Measurements from ENCODE around the gene ISG15.
"Not testable (repeated sequence)": the region's sequence is repeated elsewhere in the genome, so short reads cannot be mapped to it uniquely, and the experiment has no call there.

The ISG15 gene

DNA sequence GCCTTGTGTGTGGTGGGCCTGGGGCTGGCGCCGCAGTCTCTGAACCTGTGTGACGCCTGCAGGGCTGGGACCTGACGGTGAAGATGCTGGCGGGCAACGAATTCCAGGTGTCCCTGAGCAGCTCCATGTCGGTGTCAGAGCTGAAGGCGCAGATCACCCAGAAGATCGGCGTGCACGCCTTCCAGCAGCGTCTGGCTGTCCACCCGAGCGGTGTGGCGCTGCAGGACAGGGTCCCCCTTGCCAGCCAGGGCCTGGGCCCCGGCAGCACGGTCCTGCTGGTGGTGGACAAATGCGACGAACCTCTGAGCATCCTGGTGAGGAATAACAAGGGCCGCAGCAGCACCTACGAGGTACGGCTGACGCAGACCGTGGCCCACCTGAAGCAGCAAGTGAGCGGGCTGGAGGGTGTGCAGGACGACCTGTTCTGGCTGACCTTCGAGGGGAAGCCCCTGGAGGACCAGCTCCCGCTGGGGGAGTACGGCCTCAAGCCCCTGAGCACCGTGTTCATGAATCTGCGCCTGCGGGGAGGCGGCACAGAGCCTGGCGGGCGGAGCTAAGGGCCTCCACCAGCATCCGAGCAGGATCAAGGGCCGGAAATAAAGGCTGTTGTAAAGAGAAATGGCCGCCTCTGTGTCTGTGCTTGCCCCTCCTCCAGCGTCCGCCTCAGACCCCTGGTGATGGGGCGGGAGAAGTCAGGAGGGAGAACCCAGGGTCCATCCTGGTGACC, 788 bp downstream of the ISG15 start:
- peak; percentile 27 for DNase-seq (ENCODE audit: low spot score)

DNA sequence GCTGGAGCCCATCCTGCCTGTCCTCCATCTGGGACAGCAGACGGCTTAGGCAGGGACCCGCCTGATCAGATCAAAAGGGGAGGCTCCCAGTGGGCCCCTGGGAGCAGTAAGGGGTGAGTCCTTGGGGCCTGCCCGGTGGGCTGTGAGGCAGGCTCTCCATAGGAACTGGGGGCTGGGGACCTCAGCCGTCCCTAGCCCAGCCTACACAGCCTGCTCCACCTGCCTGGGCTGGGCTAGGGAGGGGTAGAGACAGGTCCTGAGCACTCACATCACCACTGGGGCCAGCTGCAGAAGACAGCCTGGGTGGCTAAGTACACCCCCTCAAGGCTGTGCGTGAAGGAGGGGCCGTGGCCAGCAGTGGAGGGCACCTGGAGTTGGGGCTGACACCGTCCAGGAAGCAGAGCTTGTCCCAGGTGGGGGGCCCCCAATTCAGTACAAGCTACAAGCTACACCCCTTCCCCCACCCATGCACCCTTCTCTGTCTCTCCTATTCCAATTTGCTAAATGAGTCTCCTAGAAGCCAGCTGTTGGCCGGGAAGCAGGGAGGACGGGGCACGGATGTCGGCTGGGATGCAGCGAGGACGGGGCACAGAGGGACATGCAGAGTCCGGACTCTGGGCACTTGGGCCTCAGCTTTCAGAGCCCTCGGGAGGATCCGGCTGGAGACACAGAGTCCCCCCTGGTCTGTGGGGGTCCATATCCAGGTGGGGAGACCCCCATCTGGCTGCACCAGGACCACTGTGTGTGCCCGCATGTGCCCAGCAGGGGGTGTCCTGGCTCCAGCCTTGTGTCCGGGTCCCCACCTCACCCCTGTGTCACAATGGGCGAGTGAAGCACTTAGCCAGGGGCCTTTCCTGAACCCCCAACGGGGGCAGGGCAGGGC, 1.7 kb downstream of the ISG15 start:
- no peak for DNase-seq (ENCODE audit: low spot score)

DNA sequence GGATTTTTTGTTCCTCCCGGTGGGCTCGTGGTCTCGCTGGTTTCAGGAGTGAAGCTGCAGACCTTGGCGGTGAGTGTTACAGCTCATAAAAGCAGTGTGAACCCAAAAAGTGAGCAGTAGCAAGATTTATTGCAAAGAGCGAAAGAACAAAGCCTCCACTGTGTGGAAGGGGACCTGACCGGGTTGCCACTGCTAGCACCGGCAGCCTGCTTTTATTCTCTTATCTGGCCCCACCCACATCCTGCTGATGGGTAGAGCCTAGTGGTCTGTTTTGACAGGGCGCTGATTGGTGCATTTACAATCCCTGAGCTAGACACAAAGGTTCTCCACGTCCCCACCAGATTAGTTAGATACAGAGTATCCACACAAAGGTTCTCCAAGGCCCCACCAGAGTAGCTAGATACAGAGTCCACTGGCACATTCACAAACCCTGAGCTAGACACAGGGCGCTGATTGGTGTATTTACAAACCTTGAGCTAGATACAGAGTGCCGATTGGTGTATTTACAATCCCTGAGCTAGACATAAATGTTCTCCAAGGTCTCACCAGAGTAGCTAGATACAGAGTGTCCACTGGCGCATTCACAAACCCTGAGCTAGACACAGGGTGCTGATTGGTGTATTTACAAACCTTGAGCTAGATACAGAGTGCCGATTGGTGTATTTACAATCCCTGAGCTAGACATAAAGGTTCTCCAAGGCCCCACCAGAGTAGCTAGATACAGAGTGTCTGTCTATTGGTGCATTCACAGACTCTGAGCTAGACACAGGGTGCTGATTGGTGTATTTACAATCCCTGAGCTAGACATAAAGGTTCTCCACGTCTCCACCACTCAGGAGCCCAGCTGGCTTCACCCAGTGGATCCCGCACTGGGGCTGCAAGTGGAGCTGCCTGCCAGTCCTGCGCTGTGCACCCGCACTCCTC, 4.4 kb downstream of the ISG15 start:
- not testable (repeated sequence) for DNase-seq (ENCODE audit: low spot score)

DNA sequence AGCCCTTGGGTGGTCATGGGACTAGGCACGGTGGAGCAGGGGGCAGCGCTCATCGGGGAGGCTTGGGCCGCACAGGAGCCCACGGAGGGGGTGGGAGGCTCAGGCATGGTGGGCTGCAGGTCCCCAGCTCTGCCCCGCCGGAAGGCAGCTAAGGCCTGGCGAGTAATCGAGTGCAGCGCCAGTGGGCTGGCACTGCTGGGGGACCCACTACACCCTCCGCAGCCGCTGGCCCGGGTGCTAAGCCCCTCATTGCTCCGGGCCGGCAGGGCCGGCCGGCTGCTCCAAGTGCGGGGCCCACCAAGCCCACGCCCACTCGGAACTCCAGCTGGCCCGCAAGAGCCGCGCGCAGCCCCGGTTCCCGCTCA, 5.0 kb downstream of the ISG15 start:
- DNase-seq (ENCODE audit: low spot score), result not testable (repeated sequence)

DNA sequence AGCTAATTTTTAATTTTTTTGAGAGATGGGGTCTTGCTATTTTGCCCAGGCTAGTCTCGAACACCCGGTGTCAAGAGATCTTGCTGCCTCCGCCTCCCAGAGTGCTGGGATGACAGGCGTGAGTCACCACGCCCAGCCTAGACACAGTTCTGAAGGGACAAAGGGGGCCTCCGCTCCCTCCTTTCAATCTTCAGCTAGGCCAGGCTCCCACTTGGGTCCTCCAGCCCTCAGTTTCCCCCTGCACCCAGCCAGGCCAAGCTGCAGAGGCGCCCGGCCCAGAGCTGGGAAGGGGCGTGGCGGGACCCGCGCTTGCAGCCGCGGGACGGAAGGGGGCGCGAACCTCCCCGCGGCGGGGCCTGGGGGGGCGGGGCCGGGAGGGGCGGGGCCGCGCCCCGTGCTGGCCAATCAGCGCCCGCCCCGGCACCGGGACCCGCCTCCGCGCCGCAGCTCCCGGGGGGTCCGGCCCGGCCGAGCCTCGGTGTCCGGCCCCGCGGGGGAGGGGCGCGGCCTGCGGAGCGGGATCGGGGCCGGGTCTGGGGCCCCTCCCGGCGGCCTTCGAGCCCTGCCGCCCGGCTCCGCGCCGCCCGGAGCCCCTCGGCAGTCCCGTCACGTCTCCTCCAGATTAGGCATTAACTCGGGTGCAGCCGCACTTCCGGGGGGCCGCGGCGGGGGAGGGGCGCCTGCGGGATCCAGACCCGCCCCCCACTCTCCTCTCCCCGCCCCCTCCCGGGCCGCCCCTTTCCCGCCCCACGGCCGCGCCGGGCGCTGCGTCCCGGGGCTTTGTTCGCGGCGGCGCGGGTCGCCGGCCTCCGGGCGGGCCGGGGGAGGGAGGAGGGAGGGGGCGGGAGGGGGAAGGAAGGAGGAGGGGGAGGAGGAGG, 6.1 kb downstream of the ISG15 start:
- DNase-seq (ENCODE audit: low spot score), result peak; percentile 72

DNA sequence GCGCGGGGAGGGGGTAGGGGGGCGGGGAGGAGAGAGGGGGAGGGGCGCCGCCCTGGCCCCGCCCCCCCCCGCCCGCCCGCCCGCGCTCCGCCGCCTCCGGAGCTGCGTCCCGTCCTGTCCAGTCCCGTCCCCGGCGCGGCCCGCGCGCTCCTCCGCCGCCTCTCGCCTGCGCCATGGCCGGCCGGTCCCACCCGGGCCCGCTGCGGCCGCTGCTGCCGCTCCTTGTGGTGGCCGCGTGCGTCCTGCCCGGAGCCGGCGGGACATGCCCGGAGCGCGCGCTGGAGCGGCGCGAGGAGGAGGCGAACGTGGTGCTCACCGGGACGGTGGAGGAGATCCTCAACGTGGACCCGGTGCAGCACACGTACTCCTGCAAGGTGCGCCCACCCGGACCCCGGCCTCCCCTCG, 6.7 kb downstream of the ISG15 start, which contains the start of gene AGRN:
TSS of gene AGRN (plus strand) at position 121 of the 405 bp plus-strand sequence. CDS start at position 174, 53 bp downstream.
- DNase-seq (ENCODE audit: low spot score), result no peak

DNA sequence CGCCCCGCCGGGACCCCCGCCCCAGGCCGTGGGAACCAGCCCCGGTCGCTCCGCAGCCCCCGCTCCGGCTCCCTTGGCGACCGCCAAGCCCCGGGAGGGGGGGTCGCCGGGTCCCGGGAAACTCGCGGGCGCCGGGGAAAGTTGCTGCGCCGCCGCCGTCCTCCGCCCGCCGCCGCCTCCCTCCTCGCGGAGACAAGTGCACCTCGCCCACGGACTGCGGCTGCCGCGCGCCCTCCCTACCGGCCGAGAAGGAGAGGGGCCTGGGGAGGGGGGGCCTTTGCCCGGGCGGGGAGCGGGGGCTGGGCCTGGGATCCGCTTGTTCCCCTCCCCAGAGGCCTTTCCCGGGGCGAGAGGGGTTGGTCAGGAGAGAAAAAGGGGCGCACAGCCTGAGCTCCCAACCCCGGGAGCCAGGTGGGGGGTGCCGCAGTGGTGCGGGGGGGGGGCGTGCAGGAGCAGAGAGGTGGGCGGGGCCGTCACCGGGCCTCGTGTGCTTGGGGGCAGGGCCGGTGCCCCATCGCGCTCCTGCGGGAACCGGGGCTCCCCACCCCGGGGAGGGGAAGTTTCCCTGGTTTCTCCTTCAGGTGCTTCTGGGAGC, 7.2 kb downstream of the ISG15 start:
- no peak for DNase-seq (ENCODE audit: low spot score)

DNA sequence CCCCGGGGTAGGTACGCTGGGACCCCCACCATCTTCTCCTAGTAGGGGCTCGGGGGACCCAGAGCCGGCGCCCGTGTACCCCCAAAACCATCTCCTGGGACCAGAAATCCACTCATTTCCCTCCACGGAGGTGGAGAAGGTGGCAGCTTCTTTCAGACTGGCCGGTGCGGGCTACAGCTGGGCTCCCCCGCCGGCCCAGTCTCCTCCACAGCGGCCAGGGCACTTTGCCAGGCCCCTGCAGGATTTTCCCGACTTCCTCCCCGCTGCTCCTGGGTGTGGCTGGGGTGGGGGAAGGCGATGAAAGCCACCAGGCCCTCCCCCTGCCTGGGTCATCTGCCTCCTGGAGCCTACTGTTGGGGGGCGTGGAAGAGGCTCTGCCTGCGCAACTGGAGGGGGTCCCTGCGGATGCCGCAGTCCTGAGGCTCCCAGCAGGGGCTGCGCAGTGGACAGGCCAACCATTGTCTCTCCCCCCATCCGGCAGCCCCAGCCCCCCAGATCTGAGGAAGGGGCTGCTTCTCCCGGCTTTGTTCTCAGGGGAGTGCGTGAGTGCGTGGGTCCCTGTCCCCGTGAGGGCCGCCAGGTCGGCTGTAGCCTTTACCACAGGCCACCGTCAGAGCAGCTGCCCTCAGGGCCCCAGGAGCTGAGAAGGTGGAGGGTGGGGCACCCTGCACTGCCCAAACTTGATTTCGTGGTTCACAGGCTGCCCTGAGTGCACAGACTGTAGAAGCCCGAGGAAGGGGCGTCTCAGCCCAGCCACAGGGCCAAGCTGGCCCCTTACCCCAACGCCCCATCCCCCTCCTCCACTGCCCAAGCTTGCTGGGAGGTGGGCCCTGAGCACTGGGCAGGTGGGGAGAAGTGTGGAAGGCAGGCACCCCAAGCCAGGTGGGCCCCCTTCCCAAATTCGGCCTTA, 8.0 kb downstream of the ISG15 start:
- no peak for DNase-seq (ENCODE audit: low spot score)

DNA sequence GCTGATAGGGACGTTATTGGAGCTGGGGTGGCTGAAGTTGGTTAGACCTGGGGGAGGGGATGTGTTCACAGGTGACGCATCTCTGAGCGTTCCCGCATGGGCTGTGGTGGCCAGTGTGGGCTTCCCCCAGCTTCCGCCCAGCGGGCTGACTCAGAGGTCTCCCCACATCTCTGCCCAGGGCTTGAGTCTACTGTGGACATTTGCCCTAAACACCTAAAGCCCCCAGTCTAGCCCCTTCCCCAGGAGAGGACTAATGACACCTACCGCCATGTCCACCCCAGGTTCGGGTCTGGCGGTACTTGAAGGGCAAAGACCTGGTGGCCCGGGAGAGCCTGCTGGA, 8.6 kb downstream of the ISG15 start:
- DNase-seq (ENCODE audit: low spot score), result no peak

DNA sequence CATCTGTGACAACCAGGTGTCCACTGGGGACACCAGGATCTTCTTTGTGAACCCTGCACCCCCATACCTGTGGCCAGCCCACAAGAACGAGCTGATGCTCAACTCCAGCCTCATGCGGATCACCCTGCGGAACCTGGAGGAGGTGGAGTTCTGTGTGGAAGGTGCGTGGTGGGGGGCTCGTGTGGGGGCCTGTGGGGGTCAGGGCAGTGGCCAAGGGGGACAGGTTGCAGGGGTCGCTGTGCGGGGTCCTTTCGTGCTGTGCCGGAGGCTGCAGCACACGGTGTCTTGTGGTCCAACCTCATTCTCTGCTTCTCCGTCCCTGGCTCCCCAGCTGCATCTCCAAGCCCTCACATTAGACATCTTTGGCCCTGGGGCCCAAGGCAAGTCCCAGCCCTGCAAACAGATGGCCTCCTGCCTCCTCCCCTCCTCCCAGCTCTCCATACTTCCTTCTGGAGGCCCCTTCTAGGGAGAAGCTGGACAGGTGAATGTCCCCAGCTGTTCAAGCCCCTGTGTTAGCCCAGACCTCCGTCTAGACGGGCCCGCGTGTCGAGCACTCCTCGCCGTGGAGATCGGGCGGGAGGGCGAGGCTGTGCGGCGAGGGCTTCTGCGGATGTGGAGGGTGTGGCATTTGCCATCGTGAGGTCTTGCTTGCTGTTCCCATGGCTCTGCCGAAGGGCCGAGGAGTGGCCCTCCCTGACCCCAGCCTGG, 9.2 kb downstream of the ISG15 start:
- no peak for DNase-seq (ENCODE audit: low spot score)

DNA sequence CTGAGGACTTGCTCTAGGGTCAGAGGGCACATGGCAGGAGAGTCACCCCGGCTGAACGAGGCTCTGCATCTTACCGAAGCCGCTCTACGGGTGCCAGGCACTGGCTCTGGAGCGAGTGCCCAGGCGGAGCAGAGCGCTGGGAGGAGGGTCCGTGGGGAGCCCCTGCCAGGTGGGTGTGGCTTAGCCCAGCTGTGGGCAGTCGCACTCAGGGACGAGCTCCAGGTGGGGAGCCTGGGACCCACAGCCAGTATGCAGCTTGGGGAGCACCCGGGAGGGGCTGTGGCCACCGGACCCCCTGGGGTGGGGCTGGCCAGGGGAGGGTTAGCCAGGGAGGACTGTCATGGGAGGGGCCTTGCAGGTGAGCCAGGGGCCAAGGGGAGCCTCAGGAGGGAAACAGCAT, 10.4 kb downstream of the ISG15 start:
- no peak for DNase-seq (ENCODE audit: low spot score)

DNA sequence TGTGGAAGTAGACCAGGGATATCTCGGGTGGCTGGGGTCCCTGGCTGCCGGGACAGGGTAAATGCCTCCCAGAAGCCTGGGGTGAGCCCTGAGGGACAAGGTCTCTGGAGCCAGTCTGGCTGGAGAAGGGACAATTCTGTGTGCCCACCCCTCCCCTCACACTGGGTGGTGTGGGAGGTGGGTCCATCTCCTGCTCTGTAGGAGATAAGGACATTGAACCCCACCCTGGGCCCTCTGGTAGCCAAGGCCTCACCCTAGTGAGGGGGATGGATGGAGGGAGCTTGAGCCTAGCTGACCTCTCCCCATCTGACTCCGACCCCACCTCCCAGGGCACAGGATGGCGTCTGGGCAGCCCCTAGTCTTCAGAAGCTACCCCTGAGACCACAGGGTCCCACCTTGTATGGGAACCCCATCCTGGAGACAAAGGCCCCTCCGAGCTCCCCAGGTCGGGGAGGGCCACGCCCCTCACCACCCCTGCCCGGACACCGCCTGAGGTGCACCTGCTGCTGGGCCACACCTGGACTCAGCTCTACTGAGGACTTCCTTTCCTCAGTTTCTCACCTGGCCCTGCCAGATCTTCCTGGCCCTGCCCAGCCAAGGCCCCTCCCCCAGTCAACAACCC, 11.0 kb downstream of the ISG15 start:
- DNase-seq (ENCODE audit: low spot score), result no peak

DNA sequence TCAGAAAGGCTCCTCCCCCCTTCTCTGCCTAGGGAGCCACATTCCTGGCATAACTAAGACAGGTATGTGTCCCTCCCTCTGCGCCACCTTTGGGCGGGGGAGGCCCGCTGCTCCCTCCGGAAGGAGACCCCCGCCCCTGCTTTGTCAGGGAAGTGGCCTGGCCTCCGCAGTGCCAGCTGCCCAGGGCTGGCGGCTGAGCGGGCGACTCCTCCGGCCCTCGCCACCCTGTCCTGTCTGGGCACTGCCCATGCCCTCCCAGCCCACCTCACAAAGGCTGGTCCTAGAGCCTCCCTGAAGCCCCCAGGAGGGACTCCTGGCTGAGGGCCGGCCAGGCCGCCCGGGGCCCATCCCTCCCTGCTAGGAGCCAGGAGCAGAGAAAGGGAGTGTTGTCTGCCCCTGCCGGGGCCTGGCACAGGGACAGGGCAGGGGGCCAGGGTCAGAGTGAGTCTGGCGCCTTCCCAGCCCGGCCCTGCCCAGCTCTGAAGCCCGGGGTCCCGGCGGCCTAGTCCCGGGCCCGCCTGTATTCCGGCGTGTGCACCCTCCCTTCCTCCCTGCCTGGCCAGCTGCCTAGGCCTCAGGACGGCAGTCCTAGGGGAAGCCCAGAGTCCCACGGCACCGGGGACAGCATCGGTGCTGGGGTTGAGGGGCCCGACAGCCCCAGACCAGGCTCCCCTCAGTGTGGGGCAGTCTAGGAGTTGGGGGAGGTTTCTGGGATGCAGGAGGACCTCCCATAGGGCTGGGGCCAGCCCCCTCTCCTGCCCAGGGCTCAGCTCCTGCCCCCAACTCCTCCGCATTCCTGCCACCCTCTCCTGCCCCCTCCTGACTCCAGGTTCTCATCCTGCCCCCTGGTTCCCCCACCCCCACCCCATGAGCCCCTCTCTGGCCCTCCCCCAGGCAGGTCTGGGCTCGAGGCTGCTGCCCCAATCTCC, 11.7 kb downstream of the ISG15 start:
- no peak for DNase-seq (ENCODE audit: low spot score)

DNA sequence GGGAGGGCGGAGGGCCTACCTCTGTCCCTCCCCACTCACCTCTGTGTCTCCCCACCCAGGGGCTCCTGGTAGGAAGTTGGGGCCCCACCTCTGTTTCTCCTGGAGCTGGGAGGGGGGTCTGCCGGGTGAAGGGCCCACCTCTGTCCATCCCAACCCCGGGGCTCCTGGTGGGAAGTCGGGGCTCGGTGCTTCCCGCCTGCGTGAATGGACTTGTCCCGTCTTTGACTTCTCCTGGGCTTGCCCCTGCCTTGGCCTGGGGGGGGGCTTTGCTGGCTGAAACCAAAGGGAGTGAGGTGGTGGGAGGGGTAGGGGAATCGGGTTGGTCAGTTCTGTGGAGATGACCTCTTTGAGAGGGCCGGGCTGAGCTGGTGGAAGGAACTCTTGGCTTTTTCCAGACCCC, 12.4 kb downstream of the ISG15 start:
- DNase-seq (ENCODE audit: low spot score), result no peak

DNA sequence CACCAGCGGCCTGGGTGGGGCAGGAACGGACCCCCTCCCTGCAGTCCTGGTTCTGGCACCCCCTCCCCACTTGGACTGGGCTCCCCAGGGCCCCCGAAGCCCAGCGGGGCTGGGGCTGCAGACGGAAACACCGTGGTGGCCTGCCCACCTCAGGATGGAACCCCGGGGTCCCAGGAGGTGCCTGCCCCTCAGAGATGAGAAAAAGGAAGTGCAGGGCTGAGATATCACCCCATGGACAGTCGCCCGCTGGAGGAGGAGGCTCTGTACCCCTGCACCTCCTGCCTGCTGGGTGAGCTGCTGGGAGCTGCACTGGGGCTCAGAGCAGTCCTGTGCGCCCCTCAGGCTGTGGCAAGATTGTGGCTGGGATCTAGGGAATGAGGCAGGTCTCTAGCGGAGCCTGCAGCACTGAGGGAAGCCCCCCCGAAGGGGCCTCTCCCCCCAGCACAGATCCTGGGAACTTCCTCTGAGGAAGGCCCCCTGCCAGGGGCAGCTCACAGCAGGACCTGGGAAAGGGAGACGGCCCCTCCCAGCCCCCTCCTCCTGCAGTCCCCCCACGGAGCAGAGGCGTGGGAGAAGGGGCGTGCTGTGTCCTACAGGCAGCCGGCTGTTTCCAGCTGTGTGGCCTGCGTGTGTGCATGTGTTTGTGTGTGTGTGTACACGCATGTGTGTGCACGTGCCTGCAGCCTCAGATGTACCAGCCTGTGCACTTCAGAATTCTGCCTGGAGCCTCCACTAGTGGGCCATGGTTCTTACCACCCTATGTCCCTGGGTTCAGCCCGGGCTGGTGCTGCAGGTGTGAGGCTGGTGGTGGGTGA, 13.5 kb downstream of the ISG15 start:
- no peak for DNase-seq (ENCODE audit: low spot score)

DNA sequence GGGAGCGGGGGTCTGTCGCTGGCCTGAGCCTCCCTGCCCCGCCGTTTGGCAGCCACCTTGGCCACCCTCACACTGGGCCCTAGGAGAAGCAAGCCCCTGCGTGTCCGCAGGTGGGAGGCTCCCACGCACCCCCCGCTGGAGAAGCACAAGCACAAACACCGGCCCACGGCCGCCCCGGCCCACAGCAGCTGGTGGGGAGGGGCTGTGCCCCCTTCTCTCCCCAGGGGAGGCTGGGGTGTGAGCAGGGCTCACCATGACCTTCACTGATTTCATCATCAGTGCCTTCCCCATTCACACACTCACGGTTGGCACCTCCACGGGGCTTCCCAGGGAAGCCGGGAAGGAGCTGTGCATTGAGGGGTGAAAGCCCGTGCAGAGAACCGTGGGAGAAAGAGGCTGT, 14.5 kb downstream of the ISG15 start:
- DNase-seq (ENCODE audit: low spot score), result no peak
